ENCODE data around the gene ZNF324. TPM values are rescaled to one million over a fixed set of nuclear protein-coding genes. Genes with fewer than 3 reads are reported as not detected.

The ZNF324 gene
- total and polyA plus RNA-seq, 2 of the 13 experiments (the other 11 are each of a cell fraction or from before 2014, with no cell fraction given): 1.1 to 4.7 TPM

GRCh38 chr19:58519087-58519354 is 52.1 kb downstream of the ZNF324 start (continued):
- TF ChIP-seq ZNF281 (CRISPR knock-in tag; IDR thresholded peaks at IDR 0.05; ENCODE audit: borderline replicate concordance) (no peak), JUND (CRISPR knock-in tag; IDR thresholded peaks at IDR 0.05) (no peak), ZNF224 (CRISPR knock-in tag; IDR thresholded peaks at IDR 0.05) (no peak), FOSL2 (CRISPR knock-in tag; IDR thresholded peaks at IDR 0.05) (no peak), HMG20B (CRISPR knock-in tag; conservative IDR thresholded peaks at IDR 0.05) (no peak), MIER3 (CRISPR knock-in tag; IDR thresholded peaks at IDR 0.05; ENCODE audit: borderline replicate concordance) (no peak), SOX13 (IDR thresholded peaks at IDR 0.05) (no peak), SOX13 (CRISPR knock-in tag; conservative IDR thresholded peaks at IDR 0.05 in 1 of 2, IDR thresholded peaks at IDR 0.05 in 1 of 2) (no peak), ZNF766 (CRISPR knock-in tag; IDR thresholded peaks at IDR 0.05; ENCODE audit: borderline replicate concordance) (no peak), ZNF770 (CRISPR knock-in tag; IDR thresholded peaks at IDR 0.05) (no peak), THRA (CRISPR knock-in tag; IDR thresholded peaks at IDR 0.05; ENCODE audit: borderline replicate concordance) (no peak), POLR2A (IDR thresholded peaks at IDR 0.05; ENCODE audit: insufficient read depth in 1 of 2, low read depth in 2 of 2, low read length in 2 of 2) (peak in 1 of 2 experiments; percentile 16; a peak in 1 of 4 replicates), MEIS2 (CRISPR knock-in tag; IDR thresholded peaks at IDR 0.05) (peak; percentile 22; the same call in 1 of the 2 replicates), ZNF605 (CRISPR knock-in tag; IDR thresholded peaks at IDR 0.05) (peak; percentile 18; the same call in 1 of the 2 replicates), TCF7L2 (IDR thresholded peaks at IDR 0.05; ENCODE audit: low read depth, low read length) (no peak), MNT (IDR thresholded peaks at IDR 0.05) (no peak), NBN (conservative IDR thresholded peaks at IDR 0.05) (no peak), IRX3 (CRISPR knock-in tag; IDR thresholded peaks at IDR 0.05; ENCODE audit: borderline replicate concordance, low read depth) (0 out of 2 replicates have a peak, but pooled peaks have one; percentile 19), RBM22 (optimal IDR thresholded peaks at IDR 0.05; ENCODE audit: low read length) (peak; percentile 22)
